Activated T-cell treated with anti-CD3 and anti-CD28 coated beads, Interleukin-2, amount 50 U/mL, for 48 hours (primary cell): Measurements from ENCODE around the gene TNPO2.
A peak's percentile ranks its signal among the peaks of the same experiment; 100 is the strongest.
"Not testable (repeated sequence)": the region's sequence is repeated elsewhere in the genome, so short reads cannot be mapped to it uniquely, and the experiment has no call there.

Experiments used
- DNase-seq, 2 experiments: peaks; one replicate each; pipeline ENCODE4 v3.0.0-alpha.2; 2020

TNPO2 gene

GRCh38 chr19:12736995-12737834 lies 13.5 kb upstream of the TNPO2 start, which contains the start of gene GET3:
Gene GET3, plus strand, starts transcription at chr19:12737497. Its CDS starts 9 bp downstream, at chr19:12737506.
- peak; percentile 82 to 83 for DNase-seq

GRCh38 chr19:12733369-12734214 lies 9.9 kb upstream of the TNPO2 start:
- DNase-seq, result peak; percentile 71 to 75

- DNase-seq, result no peak
These were observed 7.6 kb upstream of the TNPO2 start for GRCh38 chr19:12731337-12731736.

- DNase-seq, result no peak
These were observed 6.3 kb upstream of the TNPO2 start for GRCh38 chr19:12730064-12730463.

GRCh38 chr19:12727745-12728433 lies 4.2 kb upstream of the TNPO2 start:
- DNase-seq, result no peak

- no peak for DNase-seq
These were observed 3.2 kb upstream of the TNPO2 start for GRCh38 chr19:12726988-12727316.

- DNase-seq, result not testable (repeated sequence)
These were observed 1.9 kb upstream of the TNPO2 start for GRCh38 chr19:12725612-12726011.

- DNase-seq, result peak in 1 of 2 experiments; percentile 56
These were observed 421 bp downstream of the TNPO2 start for GRCh38 chr19:12723381-12723640.

GRCh38 chr19:12722566-12723380 lies 959 bp downstream of the TNPO2 start:
- DNase-seq, result peak; percentile 93 to 94

- DNase-seq, result peak; percentile 61 to 71
These were observed 1.8 kb downstream of the TNPO2 start for GRCh38 chr19:12721656-12722565.

- peak in 1 of 2 experiments; percentile 43 for DNase-seq
These were observed 2.7 kb downstream of the TNPO2 start for GRCh38 chr19:12720851-12721655.

GRCh38 chr19:12720296-12720695 lies 3.4 kb downstream of the TNPO2 start:
- DNase-seq, result no peak

GRCh38 chr19:12715929-12716328 lies 7.8 kb downstream of the TNPO2 start:
- DNase-seq, result no peak

- no peak for DNase-seq
These were observed 8.6 kb downstream of the TNPO2 start for GRCh38 chr19:12715102-12715501.

GRCh38 chr19:12713304-12713703 lies 10.4 kb downstream of the TNPO2 start:
- DNase-seq, result not testable (repeated sequence)

GRCh38 chr19:12712077-12712476 lies 11.7 kb downstream of the TNPO2 start:
- peak in 1 of 2 experiments; percentile 47 for DNase-seq

GRCh38 chr19:12711187-12711586 lies 12.5 kb downstream of the TNPO2 start:
- no peak for DNase-seq

- DNase-seq, result no peak
These were observed 15.1 kb downstream of the TNPO2 start for GRCh38 chr19:12708641-12709040.

GRCh38 chr19:12706332-12706718 lies 17.4 kb downstream of the TNPO2 start:
- DNase-seq, result no peak

- no peak for DNase-seq
These were observed 17.9 kb downstream of the TNPO2 start for GRCh38 chr19:12705654-12706331.
